Right atrium auricular region (tissue), 2 donors: ENCODE data around the gene CAPN10. TPM values are rescaled to one million over a fixed set of nuclear protein-coding genes. Genes with fewer than 3 reads are reported as not detected.

ENCODE experiments used
- DNase-seq: peaks from one replicate; pipeline ENCODE4 v3.0.0-alpha.2; 2019; ENCODE audit warnings: low spot score
- H3K27ac ChIP-seq, 2 donors: fragments of 200-600 bp; sonication (generic); 1 replicate in 1 of 2; 2 replicates in 1 of 2; pipeline ENCODE4 v1.5.1; 2016 to 2019
- H3K27me3 ChIP-seq, 2 donors: fragments of 200-600 bp; sonication (generic); one replicate each; pipeline versions ENCODE4 v1.5.1 to v1.6.0; 2017 to 2019
- H3K36me3 ChIP-seq: fragments of 200-600 bp; sonication (generic); one replicate; pipeline ENCODE4 v1.5.1; 2016
- H3K4me1 ChIP-seq, 2 donors: fragments of 200-600 bp; sonication (generic); one replicate each; pipeline versions ENCODE4 v1.5.1 to v1.6.0; 2017 to 2019
- H3K4me3 ChIP-seq, 2 donors: fragments of 200-600 bp; sonication (generic); 1 replicate in 1 of 2; 2 replicates in 1 of 2; pipeline ENCODE4 v1.5.1; 2017 to 2019; ENCODE audit warnings: mild to moderate bottlenecking in 1 of 2, moderate library complexity in 1 of 2
- H3K9me3 ChIP-seq, 2 donors: fragments of 200-600 bp; sonication (generic); one replicate each; pipeline ENCODE4 v1.5.1; 2019
- CTCF ChIP-seq, 2 donors: fragments of 200-600 bp; sonication (generic); IDR thresholded peaks; one replicate each; pipeline ENCODE4 v1.5.1; 2019; ENCODE audit warnings: antibody characterized with exemption in 2 of 2
- total RNA-seq, 2 donors: library from RNA; depleted of rRNA; stranded (reverse); fragments of >200 nt; gene quantifications; one replicate each; pipeline ENCODE4 v1.1.0, GENCODE V29; 2016

CAPN10 gene
- total RNA-seq, 2 donors from 2014 or later = 14.1 to 14.6 TPM

DNA sequence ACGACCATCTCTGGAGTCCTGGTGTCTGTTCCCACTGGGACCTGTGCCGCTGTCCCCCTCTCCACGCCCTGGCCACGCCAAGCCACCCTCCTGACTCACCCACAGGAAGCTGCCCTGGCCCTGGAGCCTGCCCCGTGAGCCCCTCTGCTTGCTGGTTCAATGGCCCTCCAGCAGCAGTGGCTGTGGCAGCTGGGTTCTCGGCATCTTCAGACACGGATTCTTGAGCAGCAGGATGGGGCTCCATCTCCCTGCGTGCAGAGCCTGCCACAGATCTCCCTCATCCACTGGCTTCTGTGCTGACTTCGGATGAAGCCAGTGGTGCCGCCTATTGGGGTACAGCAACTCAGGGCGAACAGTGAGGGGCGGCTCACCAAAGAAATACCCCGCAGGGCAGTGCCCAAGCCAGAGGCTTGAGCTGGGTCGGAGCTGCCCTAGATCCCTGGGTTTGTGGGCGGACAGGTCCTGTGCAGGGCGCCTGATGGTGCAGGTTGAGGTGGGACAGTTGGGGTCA lies 14.0 kb downstream of the CAPN10 start:
- Histone ChIP-seq H3K4me1 (peaks cover 0 to 25% of the 10 kb centered on the region in 2 donors), H3K36me3 (peaks cover 18% of the 10 kb centered on the region)

DNA sequence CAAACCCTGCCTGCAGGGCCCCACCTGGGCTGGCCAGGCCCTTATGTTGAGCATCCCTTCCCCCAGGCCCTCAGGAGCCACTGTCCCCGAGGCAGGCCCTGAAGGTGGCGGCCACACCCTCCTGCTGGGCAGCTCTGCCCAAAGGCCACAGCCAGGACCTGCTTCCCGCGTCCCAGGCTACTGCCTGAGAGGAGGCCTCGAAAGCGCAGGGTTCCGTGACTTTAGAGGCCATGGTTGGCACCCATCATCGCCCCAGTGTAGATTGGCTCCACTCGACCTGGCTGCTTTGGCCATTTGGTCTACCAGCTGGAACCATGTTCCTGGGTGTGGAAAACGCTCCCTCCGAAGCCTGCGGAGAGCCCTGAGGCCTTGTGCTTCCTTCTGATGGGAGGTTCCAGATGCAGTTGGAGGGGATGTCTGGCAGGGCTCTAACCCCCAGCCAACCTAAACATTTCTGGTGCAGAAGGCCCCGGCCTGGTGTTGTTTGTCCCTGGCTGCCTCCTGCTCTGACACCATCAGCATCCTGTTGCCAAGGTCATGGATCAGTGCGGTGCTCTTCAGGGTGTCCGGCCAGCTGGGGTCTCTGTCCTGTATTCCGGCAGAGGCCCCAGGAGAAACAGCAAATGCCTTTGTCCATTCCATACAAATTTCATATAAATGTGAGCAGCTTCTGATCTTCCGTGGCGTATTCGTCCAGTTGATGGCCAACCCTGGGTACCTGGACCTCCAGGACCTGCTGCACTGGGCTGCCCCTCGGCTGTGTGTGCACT lies 14.7 kb downstream of the CAPN10 start:
- Histone ChIP-seq H3K9me3 (no peaks in the 10 kb centered on the region), H3K27me3 (no peaks in the 10 kb centered on the region), H3K4me1 (peaks cover 0 to 18% of the 10 kb centered on the region in 2 donors), H3K36me3 (peaks cover 18% of the 10 kb centered on the region), H3K27ac (no peak overlapping the region), H3K4me3 (no peak overlapping the region)
- DNase-seq = no peak
- TF ChIP-seq CTCF (IDR thresholded peaks at IDR 0.05) = no peak

More for the DNA sequence above, 14.0 kb downstream of the CAPN10 start:
- Histone ChIP-seq H3K9me3 (no peaks in the 10 kb centered on the region), H3K27ac (no peak overlapping the region), H3K4me3 (no peak overlapping the region), H3K27me3 (no peaks in the 10 kb centered on the region)
- no peak for TF ChIP-seq CTCF (IDR thresholded peaks at IDR 0.05)
- DNase-seq = no peak

DNA sequence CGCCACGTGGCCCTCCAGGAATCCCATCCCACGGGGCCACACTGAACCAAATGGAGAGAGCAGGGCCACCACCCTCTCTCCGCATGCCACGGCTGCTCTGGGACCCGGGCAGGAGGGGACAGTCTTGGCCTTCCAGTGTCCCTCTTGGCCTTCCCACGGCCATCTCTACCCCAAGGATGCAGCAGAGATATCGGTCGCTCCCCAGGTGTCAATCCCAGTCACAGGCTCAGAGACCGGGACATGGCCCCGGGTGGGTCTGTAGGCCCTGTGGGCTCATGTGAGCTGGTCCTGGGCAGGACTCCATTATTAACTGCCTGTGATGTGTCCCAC lies 15.3 kb downstream of the CAPN10 start:
- no peaks in the 10 kb centered on the region for H3K27me3 ChIP-seq
- peaks cover 18% of the 10 kb centered on the region for H3K36me3 ChIP-seq
- H3K27ac ChIP-seq = no peak overlapping the region
- peaks cover 0 to 14% of the 10 kb centered on the region in 2 donors for H3K4me1 ChIP-seq
- no peaks in the 10 kb centered on the region for H3K9me3 ChIP-seq
- H3K4me3 ChIP-seq = no peak overlapping the region
- no peak for DNase-seq
- no peak for TF ChIP-seq CTCF (IDR thresholded peaks at IDR 0.05)

DNA sequence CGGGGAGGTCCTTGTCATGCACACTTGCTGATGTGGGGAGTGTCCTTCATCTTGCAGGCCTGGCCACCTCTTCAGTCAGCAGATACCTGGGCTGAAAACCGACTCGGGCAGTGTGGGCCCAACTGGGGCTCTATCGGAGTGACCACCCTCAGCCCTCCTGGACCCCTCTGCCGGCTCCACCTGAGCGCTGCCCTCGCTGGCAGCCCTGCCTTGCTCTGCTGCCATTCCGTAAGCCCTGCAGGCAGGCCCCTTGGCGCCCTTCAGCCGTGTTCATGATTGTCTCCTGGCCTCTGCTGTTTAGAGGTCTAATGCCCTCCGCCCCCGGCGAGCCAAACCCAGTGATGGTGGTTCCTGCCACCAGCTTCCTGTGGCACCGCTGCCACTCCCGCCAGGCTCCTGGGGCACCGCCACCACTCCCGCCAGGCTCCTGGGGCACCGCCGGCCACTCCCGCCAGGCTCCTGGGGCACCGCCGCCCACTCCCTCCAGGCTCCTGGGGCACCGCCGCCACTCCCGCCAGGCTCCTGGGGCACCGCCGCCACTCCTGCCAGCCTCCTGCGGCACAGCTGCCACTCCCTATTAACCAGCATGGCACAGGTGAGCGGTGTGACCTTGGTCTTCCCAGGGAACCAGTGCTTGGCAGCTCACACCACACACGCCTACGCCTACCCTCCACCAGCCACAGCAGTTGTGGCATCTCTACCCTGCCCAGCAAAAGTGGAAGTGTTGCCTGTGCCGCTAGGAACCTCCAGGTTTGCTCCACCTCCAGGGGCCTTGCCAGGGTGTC lies 15.9 kb downstream of the CAPN10 start:
- no peak overlapping the region for H3K27ac ChIP-seq
- no peak overlapping the region for H3K4me3 ChIP-seq
- H3K9me3 ChIP-seq = no peaks in the 10 kb centered on the region
- H3K36me3 ChIP-seq = peaks cover 18% of the 10 kb centered on the region
- peaks cover 0 to 9% of the 10 kb centered on the region in 2 donors for H3K4me1 ChIP-seq
- H3K27me3 ChIP-seq = no peaks in the 10 kb centered on the region
- TF ChIP-seq CTCF (IDR thresholded peaks at IDR 0.05) = no peak
- no peak for DNase-seq

DNA sequence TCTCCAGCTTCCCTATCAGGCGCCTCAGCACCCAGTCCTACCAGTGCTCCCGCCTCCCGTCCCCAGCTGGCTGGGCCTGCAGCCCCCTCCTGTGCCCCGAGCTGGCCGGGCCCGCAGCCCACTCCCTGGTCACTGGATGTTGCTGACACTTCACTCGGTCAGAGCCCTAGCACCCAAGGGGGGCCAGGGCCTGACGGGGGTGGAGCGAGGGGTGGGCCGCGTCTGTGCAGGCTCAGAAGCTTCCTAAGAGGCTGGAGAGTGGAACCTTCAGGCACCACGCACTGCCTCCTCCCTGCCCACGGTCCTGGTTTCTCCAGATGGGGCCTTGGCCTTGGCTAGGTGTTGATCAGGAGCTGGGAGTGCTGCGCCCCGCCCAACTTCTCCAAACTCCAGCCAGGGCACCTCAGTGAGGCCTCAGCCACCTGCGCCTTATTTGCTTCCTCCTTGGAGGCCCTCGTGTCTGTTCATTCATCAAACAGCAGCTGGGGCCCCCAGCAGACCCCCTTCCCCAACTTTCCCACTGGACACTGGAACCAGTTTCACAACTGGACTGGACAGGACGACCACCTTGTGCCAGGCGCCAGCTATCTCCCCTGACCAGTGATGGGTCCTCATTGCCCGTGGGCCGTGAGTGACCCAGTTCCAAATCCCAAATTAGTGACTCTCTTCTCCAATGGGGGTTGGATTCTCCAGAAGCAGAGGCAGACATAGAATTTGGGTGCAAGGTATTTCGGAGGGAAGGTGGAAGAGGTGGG lies 16.7 kb downstream of the CAPN10 start:
- Histone ChIP-seq H3K9me3 (no peaks in the 10 kb centered on the region), H3K27me3 (no peaks in the 10 kb centered on the region), H3K27ac (no peak overlapping the region), H3K4me1 (peaks cover 0 to 9% of the 10 kb centered on the region in 2 donors), H3K4me3 (no peak overlapping the region), H3K36me3 (peaks cover 10% of the 10 kb centered on the region)
- no peak for DNase-seq
- TF ChIP-seq CTCF (IDR thresholded peaks at IDR 0.05) = no peak
